Measurements from ENCODE around the gene P2RX7. TPM values are rescaled to one million over a fixed set of nuclear protein-coding genes. Genes with fewer than 3 reads are reported as not detected.

The P2RX7 gene
- total and polyA plus RNA-seq, 2 donors (not counting 3 experiments of a cell fraction or from before 2014, with no cell fraction given) = 1.3 to 8.1 TPM

DNA sequence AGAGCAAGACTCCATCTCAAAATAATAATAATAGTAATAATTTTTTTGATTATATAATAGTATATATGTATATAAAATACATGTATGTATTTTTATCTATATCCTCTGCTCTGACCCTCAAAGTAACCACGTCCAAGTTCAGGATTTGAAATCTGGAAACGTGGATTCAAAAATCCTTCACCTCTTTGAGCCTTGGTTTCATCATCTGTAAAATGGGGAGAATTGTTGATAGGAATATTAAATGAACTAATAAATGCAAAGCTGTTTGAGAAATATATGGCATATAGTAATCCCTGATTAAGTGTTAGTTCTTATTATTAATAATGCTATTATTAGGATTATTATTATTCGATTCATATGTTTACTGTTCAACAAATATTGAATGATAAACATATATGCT lies 2.6 kb downstream of the P2RX7 start:
- CTCF ChIA-PET = no interaction called here
- no peak overlapping the region for H3K9ac ChIP-seq (replicated peaks; ENCODE audit: extremely low read depth, insufficient read depth, low read length)
- H2AFZ ChIP-seq (ENCODE audit: low read depth, low read length) = no peak overlapping the region
- H3K4me2 ChIP-seq (ENCODE audit: insufficient read depth, low read length) = no peak overlapping the region
- no peak overlapping the region for H3K27ac ChIP-seq (ENCODE audit: insufficient read depth, low read depth, low read length)
- no peaks in the 10 kb centered on the region for H4K20me1 ChIP-seq (replicated peaks; ENCODE audit: control insufficient read depth, extremely low read depth, insufficient read depth, low read length)
- POLR2A ChIA-PET = no interaction called here
- no peaks in the 10 kb centered on the region for H3K36me3 ChIP-seq (ENCODE audit: control insufficient read depth in 2 of 2, extremely low read depth in 1 of 2, insufficient read depth in 2 of 2, low read length in 2 of 2)
- intact Hi-C loops (cut with micrococcal nuclease) = no loop called here
- H3K9me1 ChIP-seq (replicated peaks; ENCODE audit: control insufficient read depth, extremely low read depth, insufficient read depth, low read length) = no peaks in the 10 kb centered on the region
- DNase-seq (ENCODE audit: low read depth, low spot score) (no peak), FAIRE-seq (no peak)
- no peak overlapping the region for H3K4me3 ChIP-seq (replicated peaks in 1 of 3; ENCODE audit: insufficient read depth in 1 of 3, low read depth in 1 of 3, low read length in 3 of 3)
- TF ChIP-seq FOS (IDR thresholded peaks at IDR 0.05; ENCODE audit: borderline replicate concordance, insufficient read depth, low read length) = no peak
- TF ChIP-seq JUN (IDR thresholded peaks at IDR 0.05; ENCODE audit: borderline replicate concordance, insufficient read depth, insufficient read length, low read depth) = no peak
- no peak for TF ChIP-seq MYC (IDR thresholded peaks at IDR 0.05; ENCODE audit: low read depth, low read length)
- no peak for TF ChIP-seq POLR2AphosphoS5 (IDR thresholded peaks at IDR 0.05; ENCODE audit: insufficient read depth, low read depth, low read length)
- TF ChIP-seq EZH2 (IDR thresholded peaks at IDR 0.05; ENCODE audit: borderline replicate concordance, low read depth, low read length, severe bottlenecking) = no peak
- no peak for TF ChIP-seq POLR2A (IDR thresholded peaks at IDR 0.05; ENCODE audit: low read depth, low read length)
- dilution Hi-C loops (cut with MboI; ENCODE audit: extremely low pct_ligation_motif_present, low sequenced_read_pairs) = no loop called here
- no peaks in the 10 kb centered on the region for H3K27me3 ChIP-seq (ENCODE audit: control insufficient read depth in 2 of 2, insufficient read depth in 2 of 2, low read length in 2 of 2)
- peaks cover 11% of the 10 kb centered on the region for H3K4me1 ChIP-seq (ENCODE audit: control insufficient read depth, extremely low read depth, insufficient read depth, low read length)
- H3K79me2 ChIP-seq (ENCODE audit: control insufficient read depth, insufficient read depth, low read length) = no peaks in the 10 kb centered on the region
- no TSS peak for BruUV-seq (replicated peaks)
- no peaks in the 10 kb centered on the region for H3K9me3 ChIP-seq (replicated peaks; ENCODE audit: control insufficient read depth, insufficient read depth, low read length)

DNA sequence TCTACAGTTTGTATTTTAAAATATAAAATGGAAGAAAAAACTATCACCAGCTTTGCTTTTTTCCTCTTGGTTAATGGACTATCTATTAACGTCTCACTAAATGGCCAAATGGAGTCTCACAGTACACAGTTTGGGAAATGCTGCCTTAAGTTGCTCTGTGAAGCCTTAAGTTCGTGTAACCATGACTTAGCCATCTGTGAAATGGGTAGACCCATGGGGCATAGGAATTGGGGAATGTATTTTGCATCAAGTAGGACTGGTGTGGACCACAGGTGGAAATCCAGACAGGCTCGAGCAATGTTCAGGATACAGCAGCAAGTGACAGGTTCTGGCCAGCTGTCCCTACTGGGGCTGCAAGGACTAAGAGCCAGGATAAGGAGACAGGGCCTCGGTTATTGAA lies 4.8 kb downstream of the P2RX7 start:
- Histone ChIP-seq H3K4me1 (ENCODE audit: control insufficient read depth, extremely low read depth, insufficient read depth, low read length) (peaks cover 10% of the 10 kb centered on the region), H3K4me3 (replicated peaks in 1 of 3; ENCODE audit: insufficient read depth in 1 of 3, low read depth in 1 of 3, low read length in 3 of 3) (no peak overlapping the region), H3K79me2 (ENCODE audit: control insufficient read depth, insufficient read depth, low read length) (no peaks in the 10 kb centered on the region), H3K27me3 (ENCODE audit: control insufficient read depth in 2 of 2, insufficient read depth in 2 of 2, low read length in 2 of 2) (no peaks in the 10 kb centered on the region), H3K9me3 (replicated peaks; ENCODE audit: control insufficient read depth, insufficient read depth, low read length) (no peaks in the 10 kb centered on the region), H4K20me1 (replicated peaks; ENCODE audit: control insufficient read depth, extremely low read depth, insufficient read depth, low read length) (no peaks in the 10 kb centered on the region), H3K4me2 (ENCODE audit: insufficient read depth, low read length) (no peak overlapping the region), H3K9me1 (replicated peaks; ENCODE audit: control insufficient read depth, extremely low read depth, insufficient read depth, low read length) (no peaks in the 10 kb centered on the region), H3K9ac (replicated peaks; ENCODE audit: extremely low read depth, insufficient read depth, low read length) (no peak overlapping the region), H3K27ac (ENCODE audit: insufficient read depth, low read depth, low read length) (no peak overlapping the region), H2AFZ (ENCODE audit: low read depth, low read length) (no peak overlapping the region), H3K36me3 (ENCODE audit: control insufficient read depth in 2 of 2, extremely low read depth in 1 of 2, insufficient read depth in 2 of 2, low read length in 2 of 2) (no peaks in the 10 kb centered on the region)
- DNase-seq (ENCODE audit: low read depth, low spot score) (no peak), FAIRE-seq (no peak)
- ChIA-PET POLR2A (no interaction called here), CTCF (no interaction called here)
- intact Hi-C loops (cut with micrococcal nuclease) = no loop called here
- dilution Hi-C loops (cut with MboI; ENCODE audit: extremely low pct_ligation_motif_present, low sequenced_read_pairs) = no loop called here
- TF ChIP-seq, protein P1, sequence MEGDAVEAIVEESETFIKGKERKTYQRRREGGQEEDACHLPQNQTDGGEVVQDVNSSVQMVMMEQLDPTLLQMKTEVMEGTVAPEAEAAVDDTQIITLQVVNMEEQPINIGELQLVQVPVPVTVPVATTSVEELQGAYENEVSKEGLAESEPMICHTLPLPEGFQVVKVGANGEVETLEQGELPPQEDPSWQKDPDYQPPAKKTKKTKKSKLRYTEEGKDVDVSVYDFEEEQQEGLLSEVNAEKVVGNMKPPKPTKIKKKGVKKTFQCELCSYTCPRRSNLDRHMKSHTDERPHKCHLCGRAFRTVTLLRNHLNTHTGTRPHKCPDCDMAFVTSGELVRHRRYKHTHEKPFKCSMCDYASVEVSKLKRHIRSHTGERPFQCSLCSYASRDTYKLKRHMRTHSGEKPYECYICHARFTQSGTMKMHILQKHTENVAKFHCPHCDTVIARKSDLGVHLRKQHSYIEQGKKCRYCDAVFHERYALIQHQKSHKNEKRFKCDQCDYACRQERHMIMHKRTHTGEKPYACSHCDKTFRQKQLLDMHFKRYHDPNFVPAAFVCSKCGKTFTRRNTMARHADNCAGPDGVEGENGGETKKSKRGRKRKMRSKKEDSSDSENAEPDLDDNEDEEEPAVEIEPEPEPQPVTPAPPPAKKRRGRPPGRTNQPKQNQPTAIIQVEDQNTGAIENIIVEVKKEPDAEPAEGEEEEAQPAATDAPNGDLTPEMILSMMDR (IDR thresholded peaks at IDR 0.05; ENCODE audit: extremely low read depth in 1 of 2, insufficient read depth in 1 of 2, low read depth in 1 of 2, low read length in 2 of 2) = no peak
- no peak for TF ChIP-seq FOS (IDR thresholded peaks at IDR 0.05; ENCODE audit: borderline replicate concordance, insufficient read depth, low read length)
- TF ChIP-seq, protein P2, sequence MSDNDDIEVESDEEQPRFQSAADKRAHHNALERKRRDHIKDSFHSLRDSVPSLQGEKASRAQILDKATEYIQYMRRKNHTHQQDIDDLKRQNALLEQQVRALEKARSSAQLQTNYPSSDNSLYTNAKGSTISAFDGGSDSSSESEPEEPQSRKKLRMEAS (IDR thresholded peaks at IDR 0.05; ENCODE audit: insufficient read depth, insufficient read length) = no peak
- TF ChIP-seq MYC (IDR thresholded peaks at IDR 0.05; ENCODE audit: low read depth, low read length) = no peak
- TF ChIP-seq JUN (IDR thresholded peaks at IDR 0.05; ENCODE audit: borderline replicate concordance, insufficient read depth, insufficient read length, low read depth) = no peak
- TF ChIP-seq EZH2 (IDR thresholded peaks at IDR 0.05; ENCODE audit: borderline replicate concordance, low read depth, low read length, severe bottlenecking) = no peak
- TF ChIP-seq POLR2A (IDR thresholded peaks at IDR 0.05; ENCODE audit: low read depth, low read length) = no peak
- TF ChIP-seq POLR2AphosphoS5 (IDR thresholded peaks at IDR 0.05; ENCODE audit: insufficient read depth, low read depth, low read length) = no peak
- no peak for TF ChIP-seq GATA2 (IDR thresholded peaks at IDR 0.05; ENCODE audit: insufficient read depth, insufficient read length, low read depth, low read length)
- BruUV-seq (replicated peaks) = no TSS peak

All from endothelial cell of umbilical vein (primary cell).